ENCODE measurements around the gene MRPL27. TPM values are rescaled to one million over a fixed set of nuclear protein-coding genes. Genes with fewer than 3 reads are reported as not detected.

The MRPL27 gene
- total RNA-seq: 50.8 and 57.0 TPM in 2 replicates

DNA sequence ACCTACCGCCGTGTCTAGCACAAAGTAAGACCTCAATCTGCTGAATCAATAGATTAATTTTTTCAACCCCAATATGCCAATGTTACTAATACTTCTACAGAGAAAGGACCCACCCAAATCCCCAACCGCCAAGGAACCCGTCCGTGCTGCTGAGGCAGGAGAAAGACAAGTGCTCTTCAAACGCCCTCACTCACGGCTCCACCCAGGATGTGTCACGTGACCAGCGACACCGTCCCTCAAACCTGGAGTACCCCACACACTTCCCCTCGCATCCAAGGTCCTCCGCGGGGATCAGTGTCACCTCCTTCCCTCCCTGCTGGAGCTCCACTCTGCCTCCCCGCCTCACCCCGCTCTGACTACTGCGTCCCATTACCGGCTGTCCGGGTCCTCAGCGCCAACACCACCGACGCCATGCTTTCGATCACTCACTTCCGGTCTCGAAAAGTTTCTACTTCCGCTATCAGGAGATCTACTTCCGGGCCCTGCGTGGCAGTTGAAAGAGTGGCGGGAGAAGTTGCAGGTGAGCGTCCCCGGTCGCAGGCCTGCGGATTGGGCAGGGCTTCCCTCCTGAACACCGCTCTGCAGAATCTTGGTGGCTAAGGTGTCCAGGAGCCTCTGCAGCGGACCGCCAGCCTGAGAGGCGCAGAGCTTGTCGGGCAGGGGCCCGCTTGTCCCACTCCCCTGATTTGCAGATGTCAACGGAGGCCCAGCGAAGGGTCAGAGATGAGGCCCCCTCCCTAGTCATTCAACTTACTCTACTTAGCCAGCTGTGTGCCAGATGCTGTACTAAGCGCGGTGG lies at the start of gene MRPL27, which contains the start of gene EME1:
Gene MRPL27, minus strand, starts transcription at position 427 of the 799 bp plus-strand sequence. Its CDS starts 14 bp downstream, at position 413.
Gene EME1, plus strand, starts transcription at position 472 of the 799 bp plus-strand sequence. CDS start 1,980 bp downstream, outside the sequence.

DNA sequence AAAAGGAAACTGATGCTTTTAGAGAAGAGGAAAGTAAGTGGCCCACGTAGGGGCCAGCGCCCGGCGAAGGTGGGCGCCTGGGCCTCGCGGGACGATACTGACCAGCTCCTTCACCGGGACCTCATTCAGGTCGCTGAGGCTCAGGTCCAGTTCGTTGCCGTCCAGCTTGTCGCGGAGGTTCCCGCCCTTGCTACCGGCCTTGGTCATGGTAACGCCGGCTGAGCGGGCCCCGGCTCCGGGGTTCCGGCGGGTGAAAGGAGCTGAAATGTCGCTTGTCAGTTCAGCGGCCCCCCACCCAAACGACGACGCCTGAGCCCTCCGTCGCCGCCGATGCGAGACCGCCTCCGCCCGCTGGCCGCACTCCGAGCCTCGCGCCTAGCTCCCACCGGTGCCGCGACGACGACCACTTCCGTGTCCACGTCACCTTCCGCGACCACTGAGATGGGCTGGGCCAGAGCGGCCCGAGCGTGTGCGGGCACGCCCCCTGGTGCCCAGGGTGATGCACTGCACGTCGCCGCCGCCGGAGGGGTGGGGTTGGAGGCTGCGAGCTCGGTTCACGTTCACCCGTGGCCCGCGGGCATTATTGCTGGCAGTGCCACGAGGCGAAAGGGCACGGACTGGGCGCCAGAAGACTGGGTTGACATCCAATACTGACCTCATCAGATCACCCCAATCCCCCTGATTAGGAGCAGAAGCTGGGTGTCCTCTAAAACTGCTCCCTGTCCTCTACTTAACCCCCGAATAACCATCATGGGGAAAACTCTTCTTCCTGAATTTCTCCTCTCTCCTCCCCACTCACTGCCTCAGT lies 24.3 kb upstream of the MRPL27 start, which contains the start of gene LRRC59:
Gene LRRC59, minus strand, starts transcription at position 413 of the 808 bp plus-strand sequence. Its CDS starts 206 bp downstream, at position 207.

DNA sequence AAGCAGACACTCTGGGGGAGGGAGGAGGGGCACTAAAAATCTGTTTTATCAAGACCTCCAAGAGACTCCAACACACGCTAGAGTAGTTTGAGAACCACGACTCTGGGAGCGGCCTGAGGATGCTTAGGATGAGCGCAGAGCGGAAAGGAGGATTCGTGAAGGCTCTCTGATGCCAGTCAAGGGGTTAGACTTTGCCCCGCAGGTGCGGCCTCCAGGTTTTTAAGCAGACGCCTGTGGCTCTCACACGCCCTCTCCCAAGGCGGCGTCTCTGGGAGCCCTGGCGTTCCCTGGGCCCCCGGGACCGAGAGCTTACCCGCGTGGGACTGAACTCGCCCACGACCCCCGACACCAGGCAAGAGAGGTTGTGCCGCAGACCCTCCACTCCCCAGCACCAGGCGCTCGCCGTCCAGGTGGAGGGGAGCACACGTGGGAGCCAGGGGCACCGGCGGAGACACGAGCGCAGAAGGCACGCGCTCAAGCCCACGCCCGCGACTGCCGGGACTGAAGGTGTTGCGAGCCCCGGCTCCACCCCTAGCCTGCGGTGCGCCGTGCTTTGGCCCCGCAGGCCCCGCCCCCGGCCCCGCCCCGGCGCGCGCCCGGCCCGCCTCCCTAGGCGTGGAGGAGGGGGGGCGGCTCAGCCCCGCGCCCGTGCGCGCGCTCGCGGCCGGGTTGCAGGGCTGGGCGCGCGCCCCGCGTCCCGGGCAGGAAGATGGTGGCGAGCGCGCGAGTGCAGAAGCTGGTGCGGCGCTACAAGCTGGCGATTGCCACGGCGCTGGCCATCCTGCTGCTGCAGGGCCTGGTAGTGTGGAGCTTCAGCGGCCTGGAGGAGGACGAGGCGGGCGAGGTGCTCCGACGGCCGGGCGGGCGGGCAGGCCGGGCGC lies 27.3 kb downstream of the MRPL27 start, which contains the start of gene XYLT2:
Gene XYLT2, plus strand, starts transcription at position 695 of the 881 bp plus-strand sequence. Its CDS starts 15 bp downstream, at position 710.

Other genes starting within 250 kb of the MRPL27 start
- 3.0 and 4.0 TPM in 2 replicates for gene SAMD14, start 243.0 kb downstream of the MRPL27 start, total RNA-seq
- 23.8 and 31.5 TPM in 2 replicates for gene PPP1R9B, start 222.5 kb downstream of the MRPL27 start, total RNA-seq
- not detected in 2 replicates for gene SGCA, start 207.2 kb downstream of the MRPL27 start, total RNA-seq
- gene COL1A1, start 171.6 kb downstream of the MRPL27 start, total RNA-seq: 8.3 and 49.2 TPM in 2 replicates
- gene TMEM92, start 98.7 kb downstream of the MRPL27 start, total RNA-seq: 0.17 TPM in 1 of 2 replicates, not detected in the other
- gene XYLT2, start 27.1 kb downstream of the MRPL27 start, total RNA-seq: 16.2 and 17.8 TPM in 2 replicates
- gene EME1, start within 50 bp of the MRPL27 start, total RNA-seq: 0.65 and 0.77 TPM in 2 replicates
- gene LRRC59, start 24.3 kb upstream of the MRPL27 start, total RNA-seq: 86.5 and 86.7 TPM in 2 replicates
- 6.1 and 8.3 TPM in 2 replicates for gene ACSF2, start 53.0 kb upstream of the MRPL27 start, total RNA-seq
- gene CHAD, start 95.7 kb upstream of the MRPL27 start, total RNA-seq: not detected in 2 replicates
- 15.0 and 16.5 TPM in 2 replicates for gene RSAD1, start 105.7 kb upstream of the MRPL27 start, total RNA-seq
- 0.11 and 0.77 TPM in 2 replicates for gene MYCBPAP, start 135.3 kb upstream of the MRPL27 start, total RNA-seq
- under 0.01 TPM in 2 replicates for gene EPN3, start 159.6 kb upstream of the MRPL27 start, total RNA-seq
- gene SPATA20, start 174.0 kb upstream of the MRPL27 start, total RNA-seq: 21.6 and 31.0 TPM in 2 replicates
- gene CACNA1G, start 187.5 kb upstream of the MRPL27 start, total RNA-seq: not detected in 2 replicates

Measured in dermis lymphatic vessel endothelial cell (primary cell).